Measurements from ENCODE around the gene NEUROD1.

- TF ChIP-seq KLF16 (tag by site-specific recombination; IDR thresholded peaks at IDR 0.05): no peak
- no peak for TF ChIP-seq ZNF626 (tag by site-specific recombination; IDR thresholded peaks at IDR 0.05)
- no peak for TF ChIP-seq CTCF (tag by site-specific recombination; IDR thresholded peaks at IDR 0.05)
- no peak for TF ChIP-seq ATF2 (tag by site-specific recombination; IDR thresholded peaks at IDR 0.05; ENCODE audit: low read depth)
- no peak for TF ChIP-seq ZNF660 (tag by site-specific recombination; IDR thresholded peaks at IDR 0.05)
- TF ChIP-seq ZNF704 (tag by site-specific recombination; IDR thresholded peaks at IDR 0.05): no peak
- no peak for TF ChIP-seq ZNF114 (tag by site-specific recombination; IDR thresholded peaks at IDR 0.05)
- no peak for TF ChIP-seq ZNF366 (tag by site-specific recombination; conservative IDR thresholded peaks at IDR 0.05)
These were observed 24.8 kb downstream of the NEUROD1 start for GRCh38 chr2:181655519-181655918.
